OCI-LY7 (cell line): ENCODE data around the gene OPCML. TPM values are rescaled to one million over a fixed set of nuclear protein-coding genes. Genes with fewer than 3 reads are reported as not detected.

Experiments
- BruUV-seq: library from RNA; stranded (reverse); fragments of 400-500 nt; replicated peaks from 2 replicates; lab custom pipeline; 2021; lab: Mats Ljungman, UMichigan
- CTCF ChIA-PET: fragments of 300-600 bp; sonication (Branson Sonifier 250); formaldehyde crosslinking; loops from one replicate; lab custom pipeline; 2022; ENCODE audit warnings: antibody characterized with exemption; ENCODE audit not compliant: unreplicated experiment; lab: Charles Lee
- POLR2A ChIA-PET: fragments of 300-600 bp; sonication (Branson Sonifier 250); formaldehyde crosslinking; loops from one replicate; lab custom pipeline; 2022; ENCODE audit warnings: antibody characterized with exemption; lab: Charles Lee
- DNase-seq: peaks from one replicate; pipeline ENCODE4 v3.0.0-alpha.2; 2015; ENCODE audit warnings: low spot score
- H2AFZ ChIP-seq: fragments of 200-600 bp; sonication (generic), shearing (Covaris generic); 2 replicates; pipeline ENCODE4 v1.6.1; 2014; ENCODE audit warnings: mild to moderate bottlenecking, antibody characterized with exemption, low read length, moderate library complexity
- H3K27ac ChIP-seq: fragments of 200-600 bp; sonication (generic); 2 replicates; pipeline ENCODE4 v1.5.1; 2014; ENCODE audit warnings: mixed run types, low read depth, mild to moderate bottlenecking, moderate library complexity, low read length, inconsistent platforms; ENCODE audit not compliant: poor library complexity, severe bottlenecking
- H3K36me3 ChIP-seq: fragments of 200-600 bp; sonication (generic); 2 replicates; pipeline ENCODE4 v1.6.1; 2014; ENCODE audit warnings: mild to moderate bottlenecking, antibody characterized with exemption, low read length, moderate library complexity, mixed read lengths; ENCODE audit not compliant: insufficient read depth
- H3K4me1 ChIP-seq: fragments of 200-600 bp; sonication (generic); 2 replicates; pipeline ENCODE4 v1.5.1; 2014; ENCODE audit warnings: mild to moderate bottlenecking, low read length; ENCODE audit not compliant: insufficient read depth, poor library complexity, severe bottlenecking
- H3K4me2 ChIP-seq: fragments of 200-600 bp; sonication (generic); 2 replicates; pipeline ENCODE4 v1.6.1; 2014; ENCODE audit warnings: mild to moderate bottlenecking, low read length
- H3K4me3 ChIP-seq: fragments of 200-600 bp; sonication (generic); 2 replicates; pipeline ENCODE4 v1.5.1; 2014; ENCODE audit warnings: mild to moderate bottlenecking, low read depth, low read length; ENCODE audit not compliant: poor library complexity, severe bottlenecking
- H3K79me2 ChIP-seq: fragments of 200-600 bp; sonication (generic); 2 replicates; pipeline ENCODE4 v1.6.1; 2016; ENCODE audit warnings: low read depth, mild to moderate bottlenecking, low read length, moderate library complexity, mixed read lengths; ENCODE audit not compliant: insufficient read depth
- H3K9me2 ChIP-seq: fragments of 200-600 bp; sonication (generic); 2 replicates; pipeline ENCODE4 v1.6.1; 2016; ENCODE audit warnings: mild to moderate bottlenecking, low read length, mixed read lengths; ENCODE audit not compliant: insufficient read depth
- H3K9me3 ChIP-seq: fragments of 200-600 bp; sonication (generic); 2 replicates; pipeline ENCODE4 v1.6.1; 2014; ENCODE audit warnings: mild to moderate bottlenecking, mixed run types, low read length, mixed read lengths
- H4K20me1 ChIP-seq: fragments of 200-600 bp; sonication (generic); 2 replicates; pipeline ENCODE4 v1.6.1; 2014; ENCODE audit warnings: mild to moderate bottlenecking, antibody characterized with exemption, low read length, moderate library complexity, mixed read lengths; ENCODE audit not compliant: insufficient read depth
- EZH2phosphoT487 ChIP-seq: fragments of 200-600 bp; sonication (generic); IDR thresholded peaks from 2 replicates; pipeline ENCODE4 v1.6.1; 2018; ENCODE audit warnings: low read depth, borderline replicate concordance, mild to moderate bottlenecking, mixed run types, antibody characterized with exemption, low read length, moderate library complexity, mixed read lengths
- intact Hi-C: fragments of 100-400 bp; cut with micrococcal nuclease; formaldehyde crosslinking; loops from one replicate; pipeline ENCODE4 v1.10.0; 2022; ENCODE audit not compliant: unreplicated experiment
- total RNA-seq, 2 experiments: library from RNA; depleted of rRNA in 1 of 2; stranded (reverse); fragments of >200 nt in 1 of 2; shearing (Covaris generic) in 1 of 2; gene quantifications; 2 replicates each; pipeline ENCODE4 v1.2.3, GENCODE V29; 2014 to 2022
- TF ChIP-seq, protein P1 (sequence below): fragments of 200-600 bp; sonication (generic); conservative IDR thresholded peaks from 2 replicates; pipeline ENCODE4 v1.5.1; 2014; ENCODE audit warnings: mild to moderate bottlenecking, antibody characterized with exemption, low read length, moderate library complexity, mixed read lengths

OPCML gene
- total RNA-seq, 2 experiments from 2014 or later: not detected

GRCh38 chr11:132911186-132911585 is 621.1 kb downstream of the OPCML start:
- ChIA-PET CTCF (no interaction called here), POLR2A (no interaction called here)
- H3K4me3 ChIP-seq: no peak overlapping the region
- BruUV-seq: no TSS peak
- no peaks in the 10 kb centered on the region for H3K9me3 ChIP-seq
- H4K20me1 ChIP-seq: no peaks in the 10 kb centered on the region
- no peaks in the 10 kb centered on the region for H3K79me2 ChIP-seq
- H3K27ac ChIP-seq: no peak overlapping the region
- H2AFZ ChIP-seq: no peak overlapping the region
- intact Hi-C loops: no loop called here
- no peak for DNase-seq
- H3K4me2 ChIP-seq: no peak overlapping the region
- no peaks in the 10 kb centered on the region for H3K4me1 ChIP-seq
- no peaks in the 10 kb centered on the region for H3K9me2 ChIP-seq
- H3K36me3 ChIP-seq: no peaks in the 10 kb centered on the region
- TF ChIP-seq, protein P1, sequence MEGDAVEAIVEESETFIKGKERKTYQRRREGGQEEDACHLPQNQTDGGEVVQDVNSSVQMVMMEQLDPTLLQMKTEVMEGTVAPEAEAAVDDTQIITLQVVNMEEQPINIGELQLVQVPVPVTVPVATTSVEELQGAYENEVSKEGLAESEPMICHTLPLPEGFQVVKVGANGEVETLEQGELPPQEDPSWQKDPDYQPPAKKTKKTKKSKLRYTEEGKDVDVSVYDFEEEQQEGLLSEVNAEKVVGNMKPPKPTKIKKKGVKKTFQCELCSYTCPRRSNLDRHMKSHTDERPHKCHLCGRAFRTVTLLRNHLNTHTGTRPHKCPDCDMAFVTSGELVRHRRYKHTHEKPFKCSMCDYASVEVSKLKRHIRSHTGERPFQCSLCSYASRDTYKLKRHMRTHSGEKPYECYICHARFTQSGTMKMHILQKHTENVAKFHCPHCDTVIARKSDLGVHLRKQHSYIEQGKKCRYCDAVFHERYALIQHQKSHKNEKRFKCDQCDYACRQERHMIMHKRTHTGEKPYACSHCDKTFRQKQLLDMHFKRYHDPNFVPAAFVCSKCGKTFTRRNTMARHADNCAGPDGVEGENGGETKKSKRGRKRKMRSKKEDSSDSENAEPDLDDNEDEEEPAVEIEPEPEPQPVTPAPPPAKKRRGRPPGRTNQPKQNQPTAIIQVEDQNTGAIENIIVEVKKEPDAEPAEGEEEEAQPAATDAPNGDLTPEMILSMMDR: no peak
- no peak for TF ChIP-seq EZH2phosphoT487

DNA sequence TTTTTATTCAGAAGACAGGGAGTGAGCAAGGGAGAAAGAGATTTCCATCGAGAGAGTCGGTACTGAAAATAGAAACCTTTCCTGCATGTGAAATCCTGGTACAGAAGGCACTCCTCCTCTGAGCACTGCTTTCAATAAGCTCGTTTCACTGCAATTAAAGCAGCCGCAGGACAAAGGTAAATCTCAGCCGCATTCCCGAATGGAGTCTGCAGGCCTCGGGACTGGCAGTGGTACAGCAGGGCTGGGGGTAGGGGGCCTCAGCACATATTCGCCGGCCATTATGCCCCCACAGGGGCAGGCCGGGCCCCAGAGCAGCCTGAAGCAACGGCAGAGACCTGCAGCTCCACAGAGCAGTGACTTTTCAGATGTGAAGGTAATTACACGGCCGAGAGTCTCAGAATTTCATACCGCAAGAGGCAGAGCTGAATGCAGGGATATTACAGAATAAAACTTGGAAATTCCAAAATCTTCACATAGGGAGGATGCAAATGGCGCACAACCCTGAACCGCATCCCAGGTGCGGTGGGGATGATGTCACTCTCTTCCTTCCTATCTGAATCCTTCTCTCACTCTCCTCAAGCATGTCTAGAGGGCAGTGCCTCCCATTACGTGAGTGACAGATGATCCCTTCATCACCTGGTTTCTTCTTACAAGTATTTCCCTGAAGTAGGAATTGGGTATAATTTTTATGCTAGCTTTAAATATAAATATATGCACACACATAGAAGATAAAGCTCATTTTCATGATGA is 622.1 kb downstream of the OPCML start:
- TF ChIP-seq EZH2phosphoT487: no peak
- TF ChIP-seq, protein P1: no peak
- Histone ChIP-seq H3K4me1 (no peaks in the 10 kb centered on the region), H3K9me3 (no peaks in the 10 kb centered on the region), H3K79me2 (no peaks in the 10 kb centered on the region), H3K36me3 (no peaks in the 10 kb centered on the region), H4K20me1 (no peaks in the 10 kb centered on the region), H3K4me2 (no peak overlapping the region), H3K27ac (no peak overlapping the region), H3K9me2 (no peaks in the 10 kb centered on the region), H2AFZ (no peak overlapping the region), H3K4me3 (no peak overlapping the region)
- DNase-seq: no peak
- POLR2A ChIA-PET: no interaction called here
- BruUV-seq: no TSS peak
- CTCF ChIA-PET: no interaction called here
- intact Hi-C loops: no loop called here

DNA sequence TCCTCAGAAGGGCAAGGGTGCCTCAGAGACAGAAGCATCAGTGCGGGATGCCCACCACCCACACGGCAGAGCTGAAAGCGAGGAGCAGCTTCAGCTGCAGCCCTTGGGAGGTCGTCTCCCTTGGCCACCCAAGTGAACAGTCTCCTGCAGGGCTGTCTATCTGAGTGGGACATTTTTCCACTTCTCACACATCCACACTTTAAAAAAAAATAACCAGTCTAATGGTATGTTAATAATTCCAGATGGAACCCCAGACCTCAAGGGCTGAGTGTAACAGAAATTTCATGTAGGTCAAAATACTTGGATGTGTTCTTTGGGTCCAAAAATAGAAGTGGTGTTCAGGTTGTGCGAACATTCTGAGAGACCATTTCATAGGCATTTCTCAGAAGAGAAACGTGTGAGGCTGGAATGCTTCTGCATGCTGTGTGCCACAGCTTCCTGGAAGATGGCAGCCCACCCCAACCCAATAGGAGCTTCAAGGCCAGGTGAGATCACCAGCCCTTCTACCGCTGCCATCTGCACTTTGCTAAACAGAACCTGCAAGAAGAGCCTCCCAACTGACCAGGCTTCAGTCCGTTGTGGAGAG is 623.2 kb downstream of the OPCML start:
- H3K4me2 ChIP-seq: no peak overlapping the region
- no peak overlapping the region for H3K27ac ChIP-seq
- H3K4me1 ChIP-seq: no peaks in the 10 kb centered on the region
- CTCF ChIA-PET: no interaction called here
- H3K9me3 ChIP-seq: no peaks in the 10 kb centered on the region
- H3K36me3 ChIP-seq: no peaks in the 10 kb centered on the region
- no peak overlapping the region for H2AFZ ChIP-seq
- no peak for TF ChIP-seq EZH2phosphoT487
- TF ChIP-seq, protein P1: no peak
- no peaks in the 10 kb centered on the region for H4K20me1 ChIP-seq
- no peaks in the 10 kb centered on the region for H3K9me2 ChIP-seq
- DNase-seq: no peak
- POLR2A ChIA-PET: interaction anchor here (0.5 kb wide), 1 partner anchor 19 kb away, joined by 3 read pairs; no protein-coding TSS in a partner anchor
- no TSS peak for BruUV-seq
- H3K4me3 ChIP-seq: no peak overlapping the region
- intact Hi-C loops: no loop called here
- H3K79me2 ChIP-seq: no peaks in the 10 kb centered on the region
